Activated naive CD8-positive, alpha-beta T cell treated with anti-CD3 and anti-CD28 coated beads, Interleukin-2, amount 10 ng/mL, durations not matched to agents 7 days and 5 days (primary cell): ENCODE measurements around the gene CGNL1. TPM values are rescaled to one million over a fixed set of nuclear protein-coding genes. Genes with fewer than 3 reads are reported as not detected.

ENCODE experiments used
- ATAC-seq: fragments of 150-1000 bp; cut with Tn5 transposase; one replicate; pipeline ENCODE4 v1.10.0; 2021; ENCODE audit warnings: low read depth, moderate library complexity
- POLR2A ChIA-PET: fragments of 350-600 bp; sonication (Branson Sonifier 250); formaldehyde crosslinking; loops from one replicate; lab custom pipeline; 2021; ENCODE audit warnings: antibody characterized with exemption; lab: Charles Lee
- DNase-seq: peaks from one replicate; pipeline ENCODE4 v3.0.0; 2021
- H3K27ac Mint-ChIP-seq: one replicate; pipeline ENCODE4 v1.8.0; 2022; ENCODE audit warnings: mild to moderate bottlenecking, mixed read lengths
- H3K27me3 Mint-ChIP-seq: one replicate; pipeline ENCODE4 v1.8.0; 2022; ENCODE audit warnings: mild to moderate bottlenecking, moderate library complexity, mixed read lengths
- H3K36me3 Mint-ChIP-seq: one replicate; pipeline ENCODE4 v1.8.0; 2021; ENCODE audit warnings: mild to moderate bottlenecking, mixed read lengths
- H3K4me1 Mint-ChIP-seq: one replicate; pipeline ENCODE4 v1.8.0; 2021; ENCODE audit warnings: mixed read lengths
- H3K4me3 Mint-ChIP-seq: one replicate; pipeline ENCODE4 v1.8.0; 2022; ENCODE audit warnings: mild to moderate bottlenecking, moderate library complexity, mixed read lengths
- H3K9me3 Mint-ChIP-seq: one replicate; pipeline ENCODE4 v1.8.0; 2021; ENCODE audit warnings: mixed read lengths
- total RNA-seq, 2 experiments: library from RNA; stranded (reverse); gene quantifications; one replicate each; pipeline ENCODE4 v1.2.3, GENCODE V29; 2021

The CGNL1 gene
- total RNA-seq, 2 experiments from 2014 or later, result not detected

DNA sequence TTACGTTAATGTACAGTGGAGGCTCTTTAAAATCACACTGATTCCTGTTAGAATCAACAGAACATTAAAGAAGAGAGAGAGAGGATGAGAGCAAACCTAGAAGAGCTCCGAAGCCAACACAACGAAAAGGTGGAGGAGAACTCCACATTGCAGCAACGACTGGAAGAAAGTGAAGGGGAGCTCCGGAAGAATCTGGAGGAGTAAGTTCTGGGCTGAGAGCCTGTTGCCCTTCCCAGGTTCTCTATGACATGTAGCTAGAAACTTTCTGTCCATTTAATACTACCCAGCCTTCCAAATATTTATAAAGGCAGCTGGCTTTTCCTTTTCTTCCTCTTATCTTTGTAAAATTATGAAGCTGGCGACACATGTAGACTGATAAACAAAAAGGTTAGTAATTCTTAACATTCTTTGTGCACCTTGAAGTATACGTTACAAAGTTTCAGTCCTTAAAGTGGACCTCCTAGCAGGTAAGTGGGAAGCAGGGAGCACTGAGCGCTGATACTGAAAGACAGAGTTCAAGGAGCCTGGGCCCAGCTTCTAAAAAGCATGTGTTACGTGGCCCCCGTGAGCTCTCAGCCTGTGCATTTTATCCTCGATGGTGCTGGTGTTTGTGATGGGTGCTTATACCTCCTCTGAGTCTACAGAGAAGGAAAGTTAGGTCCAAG is 75.9 kb downstream of the CGNL1 start:
- POLR2A ChIA-PET, result no interaction called here
- H3K27ac Mint-ChIP-seq, result no peak overlapping the region
- H3K27me3 Mint-ChIP-seq, result peaks cover 42% of the 10 kb centered on the region
- H3K9me3 Mint-ChIP-seq, result no peaks in the 10 kb centered on the region
- H3K4me3 Mint-ChIP-seq, result no peak overlapping the region
- ATAC-seq, result no peak
- H3K36me3 Mint-ChIP-seq, result no peaks in the 10 kb centered on the region
- no peak for DNase-seq
- no peaks in the 10 kb centered on the region for H3K4me1 Mint-ChIP-seq

DNA sequence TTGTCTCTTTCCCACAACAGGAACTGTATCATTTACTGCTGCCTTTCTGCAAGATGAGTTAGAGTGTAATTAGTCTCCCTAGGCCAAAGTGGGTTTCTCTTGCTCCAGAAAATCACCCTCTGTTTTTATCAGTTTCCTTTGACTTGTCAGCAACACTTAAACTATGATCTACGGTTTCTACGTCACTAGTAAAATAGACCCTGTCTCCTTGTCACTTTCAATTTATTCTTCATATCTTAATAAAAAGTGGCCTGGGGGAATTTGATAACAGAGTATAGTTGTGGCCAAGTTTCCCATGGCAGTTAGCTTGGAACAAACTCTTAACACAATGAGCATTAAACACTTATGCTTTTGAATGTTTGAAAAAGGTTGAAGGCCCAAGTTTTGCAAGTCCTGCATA is 79.6 kb downstream of the CGNL1 start:
- no peak for ATAC-seq
- DNase-seq, result no peak
- Mint-ChIP-seq H3K4me1 (no peaks in the 10 kb centered on the region), H3K27ac (no peak overlapping the region), H3K36me3 (no peaks in the 10 kb centered on the region), H3K27me3 (peaks cover 27% of the 10 kb centered on the region), H3K9me3 (no peaks in the 10 kb centered on the region), H3K4me3 (no peak overlapping the region)
- POLR2A ChIA-PET, result no interaction called here

DNA sequence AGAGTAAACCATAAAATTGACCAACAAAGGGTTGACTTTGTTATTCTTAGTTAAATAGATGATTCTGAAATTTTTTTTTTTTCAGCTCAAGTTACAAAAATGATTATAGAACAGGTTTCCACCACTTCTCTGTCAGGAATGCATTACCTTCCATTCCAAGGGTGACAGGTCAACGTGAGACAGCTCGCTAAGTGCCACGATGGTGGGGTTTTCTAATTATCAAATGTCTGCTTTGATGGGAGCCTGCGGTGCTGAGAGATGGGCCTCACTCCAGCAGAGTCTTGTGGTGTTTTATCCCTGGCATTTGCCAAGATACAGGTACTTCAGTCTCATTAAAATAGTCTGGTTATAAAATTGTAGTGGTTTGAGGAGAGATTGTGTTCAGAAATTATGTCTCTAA is 80.3 kb downstream of the CGNL1 start:
- no peak overlapping the region for H3K4me3 Mint-ChIP-seq
- no peaks in the 10 kb centered on the region for H3K36me3 Mint-ChIP-seq
- DNase-seq (no peak), ATAC-seq (no peak)
- POLR2A ChIA-PET, result no interaction called here
- H3K27me3 Mint-ChIP-seq, result peaks cover 27% of the 10 kb centered on the region
- H3K4me1 Mint-ChIP-seq, result no peaks in the 10 kb centered on the region
- H3K9me3 Mint-ChIP-seq, result no peaks in the 10 kb centered on the region
- H3K27ac Mint-ChIP-seq, result no peak overlapping the region

DNA sequence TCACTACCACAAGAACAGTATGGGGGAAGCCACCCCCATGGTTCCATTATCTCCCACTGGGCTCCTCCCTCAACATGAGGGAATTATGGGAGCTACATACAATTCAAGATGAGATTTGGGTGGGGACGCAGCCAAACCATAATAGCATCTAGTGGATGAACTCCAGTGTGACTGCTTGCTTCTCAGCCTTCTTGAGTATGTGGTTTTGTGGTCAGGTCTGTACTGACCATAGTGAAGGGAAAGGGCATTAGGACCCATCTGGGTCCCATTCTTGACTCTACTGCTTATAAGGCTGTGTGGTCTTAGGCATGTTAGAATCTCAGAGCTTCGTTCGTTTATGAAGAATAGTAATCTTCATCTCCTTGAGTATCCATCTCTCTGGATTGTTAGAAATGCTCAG is 81.4 kb downstream of the CGNL1 start:
- POLR2A ChIA-PET, result interaction anchor here (0.5 kb wide), 1 partner anchor 1131 kb away, joined by 3 read pairs; no protein-coding TSS in a partner anchor
- ATAC-seq (no peak), DNase-seq (no peak)
- Mint-ChIP-seq H3K27ac (no peak overlapping the region), H3K36me3 (no peaks in the 10 kb centered on the region), H3K9me3 (no peaks in the 10 kb centered on the region), H3K27me3 (peaks cover 25% of the 10 kb centered on the region), H3K4me3 (no peak overlapping the region), H3K4me1 (no peaks in the 10 kb centered on the region)

DNA sequence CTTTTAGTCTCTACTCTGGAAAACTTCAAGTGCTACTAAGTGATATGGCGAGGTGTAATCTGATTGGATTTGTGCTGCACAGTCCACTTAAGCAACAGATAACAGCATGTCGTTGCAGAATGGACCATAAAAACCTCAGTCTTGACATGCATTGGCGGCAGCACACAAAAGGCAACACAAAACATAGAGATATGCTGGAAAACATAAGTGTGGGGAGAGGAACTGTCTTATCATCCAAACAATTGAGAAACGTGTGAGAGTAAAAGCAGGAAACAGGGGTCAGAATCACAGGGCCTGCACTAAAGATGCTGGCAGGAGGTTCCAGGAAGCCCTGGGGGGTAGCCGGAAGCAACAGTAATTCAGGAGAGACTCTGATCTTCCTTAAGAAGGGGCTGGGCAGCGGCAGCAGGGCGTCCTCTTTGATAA is 82.1 kb downstream of the CGNL1 start:
- ATAC-seq (no peak), DNase-seq (no peak)
- POLR2A ChIA-PET, result no interaction called here
- no peak overlapping the region for H3K27ac Mint-ChIP-seq
- no peaks in the 10 kb centered on the region for H3K4me1 Mint-ChIP-seq
- H3K36me3 Mint-ChIP-seq, result no peaks in the 10 kb centered on the region
- H3K9me3 Mint-ChIP-seq, result no peaks in the 10 kb centered on the region
- peaks cover 23% of the 10 kb centered on the region for H3K27me3 Mint-ChIP-seq
- no peak overlapping the region for H3K4me3 Mint-ChIP-seq

DNA sequence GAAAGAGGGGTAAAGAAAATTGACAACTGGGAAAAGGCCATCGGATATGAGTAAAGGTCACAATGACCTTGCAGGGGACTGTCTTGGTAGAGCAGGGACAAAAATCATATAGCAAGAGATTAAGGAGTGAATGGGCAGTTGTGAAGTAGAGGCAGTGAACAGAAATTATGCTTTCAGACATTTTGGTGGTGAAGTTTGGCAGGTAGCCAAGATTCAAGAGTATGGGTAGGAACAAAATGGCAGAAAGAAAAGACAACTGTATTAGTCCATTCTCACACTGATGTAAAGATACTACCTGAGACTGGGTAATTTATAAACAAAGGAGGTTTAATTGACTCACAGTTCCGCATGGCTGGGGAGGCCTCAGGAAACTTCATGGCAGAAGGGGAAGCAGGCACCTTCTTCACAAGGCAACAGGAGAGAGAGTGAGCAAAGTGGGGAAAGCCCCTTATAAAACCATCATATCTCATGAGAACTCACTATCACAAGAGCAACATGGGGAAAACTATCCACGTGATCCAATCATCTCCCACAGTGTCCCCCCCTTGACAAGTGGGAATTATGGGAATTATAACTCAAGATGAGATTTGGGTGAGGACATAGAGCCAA is 84.0 kb downstream of the CGNL1 start:
- Mint-ChIP-seq H3K27me3 (peaks cover 12% of the 10 kb centered on the region), H3K27ac (no peak overlapping the region), H3K4me3 (no peak overlapping the region), H3K4me1 (no peaks in the 10 kb centered on the region), H3K9me3 (no peaks in the 10 kb centered on the region), H3K36me3 (no peaks in the 10 kb centered on the region)
- no peak for ATAC-seq
- POLR2A ChIA-PET, result no interaction called here
- no peak for DNase-seq

DNA sequence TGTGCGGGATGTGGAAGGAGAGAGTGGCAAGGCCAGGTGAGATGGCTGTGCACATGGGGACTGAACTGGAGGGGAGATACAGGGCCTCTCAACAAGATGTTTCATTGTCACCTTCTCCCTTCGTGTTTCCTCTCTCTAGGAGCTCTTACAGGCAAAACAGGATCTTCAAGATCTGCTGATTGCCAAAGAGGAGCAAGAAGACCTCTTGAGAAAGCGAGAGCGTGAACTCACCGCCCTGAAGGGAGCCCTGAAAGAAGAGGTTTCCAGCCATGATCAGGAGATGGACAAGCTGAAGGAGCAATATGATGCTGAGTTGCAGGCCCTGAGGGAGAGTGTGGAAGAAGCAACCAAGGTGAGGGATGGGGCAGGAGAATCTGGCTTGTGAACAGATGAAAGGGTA is 85.2 kb downstream of the CGNL1 start:
- POLR2A ChIA-PET, result no interaction called here
- H3K27me3 Mint-ChIP-seq, result peaks cover 11% of the 10 kb centered on the region
- no peaks in the 10 kb centered on the region for H3K9me3 Mint-ChIP-seq
- H3K36me3 Mint-ChIP-seq, result no peaks in the 10 kb centered on the region
- H3K4me1 Mint-ChIP-seq, result no peaks in the 10 kb centered on the region
- no peak overlapping the region for H3K4me3 Mint-ChIP-seq
- no peak for ATAC-seq
- no peak overlapping the region for H3K27ac Mint-ChIP-seq
- DNase-seq, result no peak

DNA sequence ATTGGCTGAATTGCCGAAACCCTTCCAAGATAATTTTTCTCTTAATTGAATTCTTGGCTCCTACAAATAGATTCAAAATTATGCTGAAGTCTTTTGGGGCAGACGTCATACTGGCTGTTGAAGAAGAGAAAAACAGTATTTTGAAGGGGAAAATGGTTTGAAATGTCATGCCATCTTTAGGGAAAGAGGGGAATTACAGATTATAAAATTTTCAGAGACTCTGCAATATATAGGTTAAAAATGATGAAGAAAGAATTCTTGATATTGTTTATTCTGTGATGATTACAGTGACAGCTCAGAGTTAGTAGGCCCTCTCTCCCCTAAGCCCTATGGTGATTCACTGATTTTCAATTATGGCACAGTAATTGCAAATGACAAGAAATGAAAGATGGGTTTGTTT is 86.1 kb downstream of the CGNL1 start:
- no peak for DNase-seq
- no peak overlapping the region for H3K27ac Mint-ChIP-seq
- no peaks in the 10 kb centered on the region for H3K36me3 Mint-ChIP-seq
- no peak for ATAC-seq
- no peaks in the 10 kb centered on the region for H3K4me1 Mint-ChIP-seq
- H3K4me3 Mint-ChIP-seq, result no peak overlapping the region
- H3K27me3 Mint-ChIP-seq, result peaks cover 15% of the 10 kb centered on the region
- POLR2A ChIA-PET, result no interaction called here
- H3K9me3 Mint-ChIP-seq, result no peaks in the 10 kb centered on the region

DNA sequence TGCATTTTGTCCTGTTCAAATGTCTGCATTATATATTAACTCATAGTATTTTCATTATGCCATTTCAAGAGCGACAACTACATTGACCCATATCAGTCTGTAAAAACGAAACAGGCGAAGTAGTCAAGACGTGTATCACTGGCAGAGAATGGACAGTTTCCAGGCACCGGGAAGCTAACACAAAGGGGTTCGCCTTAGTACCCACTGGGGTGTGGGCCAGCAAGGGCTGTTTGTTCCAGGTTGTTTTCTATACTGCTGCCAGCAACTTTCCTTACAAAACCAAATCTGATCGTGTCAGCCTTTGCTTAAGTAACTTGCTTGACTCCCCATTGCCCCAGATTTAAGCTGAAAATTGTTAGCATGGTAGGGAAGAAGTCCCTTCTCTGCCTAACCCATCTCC is 87.1 kb downstream of the CGNL1 start:
- Mint-ChIP-seq H3K4me1 (no peaks in the 10 kb centered on the region), H3K36me3 (no peaks in the 10 kb centered on the region)
- POLR2A ChIA-PET, result no interaction called here

DNA sequence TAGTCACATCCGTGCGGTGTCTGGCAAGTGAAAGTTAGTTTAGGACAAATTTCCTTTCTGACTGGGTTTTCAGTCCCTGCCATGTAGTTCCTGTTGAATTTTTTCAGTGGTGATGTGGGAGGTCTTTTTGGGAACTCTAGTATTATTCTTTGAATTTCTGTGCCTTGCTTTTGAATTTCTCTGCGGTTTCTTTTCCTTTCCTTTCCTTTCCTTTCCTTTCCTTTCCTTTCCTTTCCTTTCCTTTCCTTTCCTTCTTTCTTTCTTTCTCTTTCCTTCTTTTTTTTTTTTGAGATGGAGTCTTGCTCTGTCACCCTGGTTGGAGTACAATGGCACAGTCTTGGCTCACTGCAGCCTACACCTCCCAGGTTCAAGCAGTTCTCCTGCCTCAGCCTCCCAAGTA is 88.2 kb downstream of the CGNL1 start:
- POLR2A ChIA-PET, result no interaction called here
- H3K4me3 Mint-ChIP-seq, result no peak overlapping the region
- H3K9me3 Mint-ChIP-seq, result no peaks in the 10 kb centered on the region
- no peaks in the 10 kb centered on the region for H3K4me1 Mint-ChIP-seq
- H3K36me3 Mint-ChIP-seq, result no peaks in the 10 kb centered on the region
- peaks cover 19% of the 10 kb centered on the region for H3K27me3 Mint-ChIP-seq
- H3K27ac Mint-ChIP-seq, result no peak overlapping the region
- ATAC-seq (no peak), DNase-seq (no peak)

More for the DNA sequence above, 87.1 kb downstream of the CGNL1 start:
- Mint-ChIP-seq H3K27ac (no peak overlapping the region), H3K27me3 (peaks cover 13% of the 10 kb centered on the region), H3K9me3 (no peaks in the 10 kb centered on the region), H3K4me3 (no peak overlapping the region)
- ATAC-seq (no peak), DNase-seq (no peak)

DNA sequence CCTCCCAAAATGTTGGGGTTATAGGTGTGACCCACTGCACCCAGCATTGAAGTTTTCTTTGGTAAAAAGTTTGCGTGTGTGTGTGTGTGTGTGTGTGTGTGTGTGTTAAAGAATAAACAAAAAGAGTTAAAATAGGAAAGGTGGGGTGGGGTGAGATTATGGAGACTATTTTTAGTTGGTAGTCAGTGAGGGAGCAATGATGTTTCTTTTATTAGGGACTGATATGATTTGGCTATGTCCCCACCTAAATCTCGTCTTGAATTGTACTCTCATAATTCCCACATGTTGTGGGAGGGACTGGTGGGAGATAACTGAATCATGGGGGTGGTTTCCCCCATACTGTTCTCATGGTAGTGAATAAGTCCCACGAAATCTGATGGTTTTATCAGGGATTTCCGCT is 92.2 kb downstream of the CGNL1 start:
- Mint-ChIP-seq H3K4me1 (peaks cover 4% of the 10 kb centered on the region), H3K27ac (no peak overlapping the region), H3K27me3 (peaks cover 42% of the 10 kb centered on the region), H3K4me3 (no peak overlapping the region), H3K36me3 (no peaks in the 10 kb centered on the region), H3K9me3 (no peaks in the 10 kb centered on the region)
- DNase-seq (no peak), ATAC-seq (no peak)
- POLR2A ChIA-PET, result no interaction called here

DNA sequence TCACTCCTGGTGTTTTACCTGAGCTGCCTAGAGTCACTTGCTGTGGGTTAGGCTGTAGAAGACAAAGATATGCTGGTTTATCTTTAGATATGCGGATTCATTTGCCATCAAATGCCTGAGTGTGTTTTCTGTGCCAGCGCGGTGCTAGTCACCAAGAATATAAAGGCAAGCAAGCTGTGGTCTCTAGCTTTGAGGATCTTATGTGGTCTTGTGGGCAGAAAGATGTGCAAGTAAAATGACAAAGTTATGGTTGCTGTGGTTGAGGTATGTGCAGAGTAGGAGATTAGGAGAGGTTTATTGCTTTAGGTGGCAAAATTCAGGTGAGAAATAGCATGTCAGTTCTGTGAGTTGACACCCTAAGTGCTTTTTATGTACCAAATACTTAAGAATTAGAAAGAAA is 94.2 kb downstream of the CGNL1 start:
- POLR2A ChIA-PET, result no interaction called here
- Mint-ChIP-seq H3K9me3 (no peaks in the 10 kb centered on the region), H3K27ac (no peak overlapping the region), H3K36me3 (no peaks in the 10 kb centered on the region), H3K4me1 (peaks cover 4% of the 10 kb centered on the region), H3K4me3 (no peak overlapping the region), H3K27me3 (peaks cover 51% of the 10 kb centered on the region)
- ATAC-seq (no peak), DNase-seq (no peak)

DNA sequence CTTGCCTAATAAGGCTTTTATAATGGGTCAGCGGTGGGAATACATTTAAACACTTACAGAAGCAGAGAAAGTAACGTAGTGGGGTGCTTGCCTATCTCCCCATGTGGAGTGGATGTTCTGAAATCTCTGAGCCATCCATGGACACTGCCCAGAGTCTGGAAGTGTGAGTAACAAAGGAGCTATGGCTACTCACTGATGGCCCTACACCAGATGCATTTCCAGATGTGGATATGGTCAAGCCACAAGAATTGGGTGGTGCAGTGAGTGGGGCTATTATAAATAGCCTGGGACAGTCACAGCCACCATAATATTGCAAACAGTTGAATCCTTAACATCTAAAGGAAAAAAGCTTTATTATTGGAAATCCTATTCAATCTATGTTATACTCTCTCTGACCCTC is 96.6 kb downstream of the CGNL1 start:
- H3K9me3 Mint-ChIP-seq, result no peaks in the 10 kb centered on the region
- POLR2A ChIA-PET, result no interaction called here
- no peak overlapping the region for H3K27ac Mint-ChIP-seq
- no peak for DNase-seq
- peaks cover 4% of the 10 kb centered on the region for H3K4me1 Mint-ChIP-seq
- no peaks in the 10 kb centered on the region for H3K36me3 Mint-ChIP-seq
- H3K27me3 Mint-ChIP-seq, result peaks cover 40% of the 10 kb centered on the region
- no peak for ATAC-seq
- no peak overlapping the region for H3K4me3 Mint-ChIP-seq

DNA sequence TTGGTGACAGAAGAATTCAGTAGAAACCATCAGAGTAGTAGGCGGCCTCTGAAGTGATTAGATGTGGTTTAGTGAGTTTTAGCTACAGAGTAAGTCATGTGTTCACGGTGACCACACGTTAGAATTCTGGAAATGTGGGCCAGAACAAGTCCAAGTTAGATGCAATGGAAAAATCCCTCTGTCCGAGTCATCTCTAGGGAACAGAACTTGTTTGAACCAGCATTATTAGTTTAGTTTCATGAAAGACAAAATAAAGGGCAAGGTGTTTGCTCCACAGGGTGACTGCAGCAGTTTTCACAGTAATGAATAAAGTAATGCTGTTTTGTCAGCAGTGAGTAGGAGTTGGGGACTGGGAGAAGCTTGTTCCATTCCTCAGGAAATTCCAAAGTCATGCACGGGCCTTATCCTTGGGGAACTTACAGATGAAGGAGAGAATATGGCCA is 100.2 kb downstream of the CGNL1 start:
- Mint-ChIP-seq H3K27me3 (peaks cover 23% of the 10 kb centered on the region), H3K9me3 (no peaks in the 10 kb centered on the region), H3K27ac (no peak overlapping the region), H3K4me3 (no peak overlapping the region), H3K4me1 (no peaks in the 10 kb centered on the region), H3K36me3 (no peaks in the 10 kb centered on the region)
- ATAC-seq (no peak), DNase-seq (no peak)
- POLR2A ChIA-PET, result no interaction called here
